ENCODE data around the gene CAPN5.

The CAPN5 gene

DNA sequence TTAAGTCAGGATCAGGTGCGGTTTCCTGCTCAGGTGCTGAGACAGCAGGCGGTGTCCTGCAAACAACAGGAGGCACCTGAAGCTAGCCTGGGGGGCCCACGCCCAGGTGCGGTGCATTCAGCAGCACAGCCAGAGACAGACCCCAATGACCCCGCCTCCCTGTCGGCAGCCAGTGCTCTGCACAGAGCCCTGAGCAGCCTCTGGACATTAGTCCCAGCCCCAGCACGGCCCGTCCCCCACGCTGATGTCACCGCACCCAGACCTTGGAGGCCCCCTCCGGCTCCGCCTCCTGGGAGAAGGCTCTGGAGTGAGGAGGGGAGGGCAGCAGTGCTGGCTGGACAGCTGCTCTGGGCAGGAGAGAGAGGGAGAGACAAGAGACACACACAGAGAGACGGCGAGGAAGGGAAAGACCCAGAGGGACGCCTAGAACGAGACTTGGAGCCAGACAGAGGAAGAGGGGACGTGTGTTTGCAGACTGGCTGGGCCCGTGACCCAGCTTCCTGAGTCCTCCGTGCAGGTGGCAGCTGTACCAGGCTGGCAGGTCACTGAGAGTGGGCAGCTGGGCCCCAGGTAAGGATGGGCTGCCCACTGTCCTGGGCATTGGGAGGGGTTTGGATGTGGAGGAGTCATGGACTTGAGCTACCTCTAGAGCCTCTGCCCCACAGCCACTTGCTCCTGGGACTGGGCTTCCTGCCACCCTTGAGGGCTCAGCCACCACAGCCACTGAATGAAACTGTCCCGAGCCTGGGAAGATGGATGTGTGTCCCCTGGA lies 61.3 kb downstream of the CAPN5 start, which contains the start of gene MYO7A:
Gene MYO7A, plus strand, starts transcription at position 327 of the 772 bp plus-strand sequence. CDS start 2,389 bp downstream, outside the sequence.
- no peak for DNase-seq (ENCODE audit: extremely low read depth in 1 of 2, low read depth in 1 of 2)

GRCh38 chr11:77129069-77129841 lies 62.5 kb downstream of the CAPN5 start:
- DNase-seq (ENCODE audit: extremely low read depth in 1 of 2, low read depth in 1 of 2) = no peak

GRCh38 chr11:77129842-77130756 lies 63.3 kb downstream of the CAPN5 start:
- DNase-seq (ENCODE audit: extremely low read depth in 1 of 2, low read depth in 1 of 2) = no peak

- no peak for DNase-seq (ENCODE audit: extremely low read depth in 1 of 2, low read depth in 1 of 2)
Observed at GRCh38 chr11:77130763-77131513, 64.2 kb downstream of the CAPN5 start.

GRCh38 chr11:77131560-77131959 lies 64.8 kb downstream of the CAPN5 start:
- no peak for DNase-seq (ENCODE audit: extremely low read depth in 1 of 2, low read depth in 1 of 2)

- DNase-seq (ENCODE audit: extremely low read depth in 1 of 2, low read depth in 1 of 2) = no peak
Observed at GRCh38 chr11:77135069-77135468, 68.3 kb downstream of the CAPN5 start.

- DNase-seq (ENCODE audit: extremely low read depth in 1 of 2, low read depth in 1 of 2) = no peak
Observed at GRCh38 chr11:77136074-77136473, 69.3 kb downstream of the CAPN5 start.

- DNase-seq (ENCODE audit: extremely low read depth in 1 of 2, low read depth in 1 of 2) = no peak
Observed at GRCh38 chr11:77136784-77137420, 70.1 kb downstream of the CAPN5 start.

GRCh38 chr11:77137421-77137820 lies 70.7 kb downstream of the CAPN5 start:
- DNase-seq (ENCODE audit: extremely low read depth in 1 of 2, low read depth in 1 of 2) = no peak

DNA sequence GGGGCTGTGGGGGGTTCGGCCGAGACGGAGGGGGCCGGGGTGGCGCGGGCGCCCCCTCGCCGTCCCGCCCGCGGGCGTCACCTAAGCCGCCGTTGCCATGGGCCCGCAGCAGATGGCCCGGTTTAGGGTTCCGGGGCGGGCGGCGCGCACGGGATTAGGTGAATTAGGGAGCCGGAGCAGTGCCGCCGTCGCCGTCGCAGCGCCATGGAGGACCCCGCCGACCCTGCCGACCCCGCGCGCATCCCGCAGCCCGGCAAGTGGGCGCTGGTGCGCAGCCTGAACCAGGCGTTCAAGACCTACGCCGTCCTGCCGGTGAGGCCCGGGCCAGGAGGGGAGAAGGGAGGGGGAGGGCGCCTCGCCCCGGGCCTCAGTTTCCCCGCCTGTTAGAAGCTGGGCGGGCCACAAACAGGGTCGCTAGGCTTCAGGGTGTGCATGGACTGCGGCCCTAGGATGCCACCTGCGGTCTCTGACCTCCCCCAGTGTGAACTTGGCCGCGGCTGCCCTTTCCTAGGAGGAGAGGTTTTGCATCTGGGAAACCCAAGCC lies 71.4 kb downstream of the CAPN5 start:
- DNase-seq (ENCODE audit: extremely low read depth in 1 of 2, low read depth in 1 of 2) = no peak

DNA sequence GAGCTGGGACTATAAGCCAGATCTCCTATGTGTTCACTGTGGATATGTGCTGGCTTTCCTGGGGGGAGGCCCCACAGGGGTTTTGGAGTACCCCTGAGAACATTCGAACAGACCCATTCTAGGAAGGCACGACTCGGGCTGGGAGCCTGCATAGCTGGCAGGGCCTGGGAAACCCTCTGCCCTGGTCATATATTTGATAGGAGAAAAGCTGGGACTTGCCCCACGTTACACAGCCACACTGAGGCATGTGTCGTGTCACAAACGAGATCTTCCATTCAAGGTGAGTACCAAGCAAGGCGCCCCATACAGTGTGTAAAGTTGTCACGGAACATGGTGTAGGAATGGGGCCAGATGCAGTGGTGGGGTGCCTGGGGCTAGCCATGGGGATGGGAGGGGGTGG lies 72.4 kb downstream of the CAPN5 start:
- DNase-seq (ENCODE audit: extremely low read depth in 1 of 2, low read depth in 1 of 2) = no peak

GRCh38 chr11:77140231-77140851 lies 73.6 kb downstream of the CAPN5 start:
- no peak for DNase-seq (ENCODE audit: extremely low read depth in 1 of 2, low read depth in 1 of 2)

GRCh38 chr11:77141034-77141433 lies 74.3 kb downstream of the CAPN5 start:
- DNase-seq (ENCODE audit: extremely low read depth in 1 of 2, low read depth in 1 of 2) = no peak

- DNase-seq (ENCODE audit: extremely low read depth in 1 of 2, low read depth in 1 of 2) = no peak
Observed at GRCh38 chr11:77141475-77141874, 74.7 kb downstream of the CAPN5 start.

- DNase-seq (ENCODE audit: extremely low read depth in 1 of 2, low read depth in 1 of 2) = no peak
Observed at GRCh38 chr11:77142091-77142975, 75.6 kb downstream of the CAPN5 start.

DNA sequence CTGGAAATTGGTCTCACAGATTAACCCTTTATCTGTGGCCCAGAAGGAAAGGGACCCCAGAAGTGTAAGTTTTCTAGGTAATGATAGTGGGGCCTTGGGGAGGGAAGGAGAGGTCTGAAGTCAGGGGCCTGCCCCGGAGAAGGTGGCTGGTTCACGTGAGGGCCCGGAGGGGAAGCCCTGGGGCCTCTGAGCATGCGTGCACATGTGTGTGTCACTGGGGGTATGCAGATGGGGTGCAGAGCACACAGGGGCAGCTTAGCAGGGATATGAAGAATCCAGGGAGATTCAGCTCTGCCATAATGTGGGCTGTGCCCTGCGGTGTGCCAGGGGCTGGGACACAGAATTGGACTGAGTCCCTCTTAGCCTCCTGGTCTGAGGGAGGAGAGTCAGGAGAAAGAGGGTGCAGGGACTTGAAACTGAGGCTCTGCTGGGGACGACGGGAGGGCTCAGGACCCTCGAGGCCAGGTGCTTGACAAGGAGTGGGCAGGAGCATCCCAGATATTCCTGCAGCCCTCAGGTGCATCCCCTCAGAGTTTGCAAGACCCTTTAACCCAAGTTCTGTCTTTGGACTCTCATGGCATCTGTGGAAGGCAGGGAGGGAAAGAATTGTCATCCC lies 76.7 kb downstream of the CAPN5 start:
- DNase-seq (ENCODE audit: extremely low read depth in 1 of 2, low read depth in 1 of 2) = no peak

DNA sequence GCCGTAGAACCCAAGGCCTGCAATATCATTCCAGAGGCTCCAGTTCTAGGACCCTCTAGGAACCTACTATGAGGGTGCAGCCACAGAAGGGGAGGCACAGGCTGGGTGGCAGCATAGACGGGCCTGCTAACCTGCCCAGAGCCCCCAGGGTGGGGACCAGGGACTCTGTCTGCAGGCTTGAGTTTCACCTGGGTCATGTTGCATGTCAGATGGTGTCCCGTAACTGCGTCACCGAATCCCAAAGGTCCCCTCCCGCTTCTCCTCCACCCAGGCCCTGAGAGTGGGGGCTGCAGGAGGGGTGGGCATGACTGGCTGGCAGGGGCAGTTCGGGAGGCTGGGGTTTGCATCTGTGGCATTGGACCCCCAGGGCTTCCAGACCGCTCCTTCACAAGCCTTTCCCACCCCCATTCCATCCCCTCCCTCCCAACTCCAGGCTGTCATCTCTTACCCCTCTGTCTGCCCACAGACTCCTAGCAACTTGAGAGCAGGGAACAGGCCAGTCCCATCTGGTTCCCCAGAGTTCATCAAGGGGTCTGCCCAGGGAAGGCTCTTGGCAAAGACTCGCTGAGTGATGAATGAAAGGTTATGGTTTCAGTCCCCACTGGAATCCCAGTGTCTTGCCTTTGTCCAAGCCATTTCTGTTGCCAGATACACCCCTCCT lies 77.6 kb downstream of the CAPN5 start:
- no peak for DNase-seq (ENCODE audit: extremely low read depth in 1 of 2, low read depth in 1 of 2)
